KMS-11 (cell line): ENCODE results near the gene PHF21B.

Experiments used
- H2AFZ ChIP-seq: fragments of 200-600 bp; sonication (generic); 2 replicates; pipeline ENCODE4 v1.6.1; 2016; ENCODE audit warnings: antibody characterized with exemption, mixed run types, low read depth
- H3K27ac ChIP-seq: fragments of 200-600 bp; sonication (generic); 2 replicates; pipeline ENCODE4 v1.6.1; 2016; ENCODE audit warnings: mild to moderate bottlenecking, mixed run types
- H3K27me3 ChIP-seq: fragments of 200-600 bp; sonication (generic); 2 replicates; pipeline ENCODE4 v1.6.1; 2017; ENCODE audit warnings: mild to moderate bottlenecking, low read depth, mixed run types, moderate library complexity; ENCODE audit not compliant: insufficient read depth
- H3K36me3 ChIP-seq: fragments of 200-600 bp; sonication (generic); 2 replicates; pipeline ENCODE4 v1.6.1; 2017; ENCODE audit warnings: mild to moderate bottlenecking, mixed run types; ENCODE audit not compliant: insufficient read depth
- H3K4me1 ChIP-seq: fragments of 200-600 bp; sonication (generic); 2 replicates; pipeline ENCODE4 v1.6.1; 2016; ENCODE audit warnings: mild to moderate bottlenecking, low read depth, mixed run types; ENCODE audit not compliant: poor library complexity, severe bottlenecking
- H3K4me2 ChIP-seq: fragments of 200-600 bp; sonication (generic); 2 replicates; pipeline ENCODE4 v1.7.0; 2016; ENCODE audit warnings: mild to moderate bottlenecking, mixed run types
- H3K4me3 ChIP-seq: fragments of 200-600 bp; sonication (generic); IDR thresholded peaks from 2 replicates; pipeline ENCODE4 v1.6.1; 2017; ENCODE audit warnings: low read depth, low read length, mixed read lengths; ENCODE audit not compliant: insufficient read depth
- H3K79me2 ChIP-seq: fragments of 200-600 bp; sonication (generic); 2 replicates; pipeline ENCODE4 v1.6.1; 2016; ENCODE audit warnings: low read depth, mixed run types; ENCODE audit not compliant: insufficient read depth
- H3K9ac ChIP-seq: fragments of 200-600 bp; sonication (generic); 2 replicates; pipeline ENCODE4 v1.6.1; 2016; ENCODE audit warnings: mild to moderate bottlenecking, mixed run types
- H4K20me1 ChIP-seq: fragments of 200-600 bp; sonication (generic); 2 replicates; pipeline ENCODE4 v1.6.1; 2016; ENCODE audit warnings: mild to moderate bottlenecking, mixed run types; ENCODE audit not compliant: insufficient read depth
- TF ChIP-seq, protein P1 (sequence below): fragments of 200-600 bp; sonication (generic); conservative IDR thresholded peaks from 2 replicates; pipeline ENCODE4 v1.6.1; 2017; ENCODE audit warnings: low read depth, mild to moderate bottlenecking, antibody characterized with exemption, low read length, moderate library complexity, mixed read lengths

Gene PHF21B

DNA sequence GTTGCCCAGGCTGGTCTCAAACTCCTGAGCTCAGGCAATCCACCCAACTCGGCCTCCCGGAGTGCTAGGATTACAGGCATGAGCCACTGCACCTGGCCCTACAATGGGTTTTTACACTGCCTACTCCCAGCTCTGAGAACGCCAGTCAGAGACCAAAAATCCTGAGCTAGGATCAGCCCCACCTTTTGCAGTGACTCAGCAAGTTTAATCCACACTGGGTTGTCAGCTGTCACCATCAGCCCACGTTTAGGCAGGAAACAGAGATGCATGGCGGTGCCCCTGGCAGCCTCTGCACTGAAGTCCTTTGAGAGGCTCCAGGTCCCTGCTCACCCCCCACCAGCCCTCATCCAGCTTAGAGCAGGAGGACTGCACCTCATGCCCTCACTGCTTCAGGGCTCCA, 139.8 kb downstream of the PHF21B start:
- H3K36me3 ChIP-seq = no peaks in the 10 kb centered on the region
- H2AFZ ChIP-seq = no peak overlapping the region
- H3K4me1 ChIP-seq = no peaks in the 10 kb centered on the region
- H3K9ac ChIP-seq = no peak overlapping the region
- H3K79me2 ChIP-seq = no peaks in the 10 kb centered on the region
- H3K27ac ChIP-seq = no peak overlapping the region
- no peak overlapping the region for H3K4me3 ChIP-seq
- H3K27me3 ChIP-seq = peaks cover 2% of the 10 kb centered on the region; the same call in 1 of the 2 replicates
- TF ChIP-seq, protein P1, sequence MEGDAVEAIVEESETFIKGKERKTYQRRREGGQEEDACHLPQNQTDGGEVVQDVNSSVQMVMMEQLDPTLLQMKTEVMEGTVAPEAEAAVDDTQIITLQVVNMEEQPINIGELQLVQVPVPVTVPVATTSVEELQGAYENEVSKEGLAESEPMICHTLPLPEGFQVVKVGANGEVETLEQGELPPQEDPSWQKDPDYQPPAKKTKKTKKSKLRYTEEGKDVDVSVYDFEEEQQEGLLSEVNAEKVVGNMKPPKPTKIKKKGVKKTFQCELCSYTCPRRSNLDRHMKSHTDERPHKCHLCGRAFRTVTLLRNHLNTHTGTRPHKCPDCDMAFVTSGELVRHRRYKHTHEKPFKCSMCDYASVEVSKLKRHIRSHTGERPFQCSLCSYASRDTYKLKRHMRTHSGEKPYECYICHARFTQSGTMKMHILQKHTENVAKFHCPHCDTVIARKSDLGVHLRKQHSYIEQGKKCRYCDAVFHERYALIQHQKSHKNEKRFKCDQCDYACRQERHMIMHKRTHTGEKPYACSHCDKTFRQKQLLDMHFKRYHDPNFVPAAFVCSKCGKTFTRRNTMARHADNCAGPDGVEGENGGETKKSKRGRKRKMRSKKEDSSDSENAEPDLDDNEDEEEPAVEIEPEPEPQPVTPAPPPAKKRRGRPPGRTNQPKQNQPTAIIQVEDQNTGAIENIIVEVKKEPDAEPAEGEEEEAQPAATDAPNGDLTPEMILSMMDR = no peak
- no peaks in the 10 kb centered on the region for H4K20me1 ChIP-seq
- no peak overlapping the region for H3K4me2 ChIP-seq

DNA sequence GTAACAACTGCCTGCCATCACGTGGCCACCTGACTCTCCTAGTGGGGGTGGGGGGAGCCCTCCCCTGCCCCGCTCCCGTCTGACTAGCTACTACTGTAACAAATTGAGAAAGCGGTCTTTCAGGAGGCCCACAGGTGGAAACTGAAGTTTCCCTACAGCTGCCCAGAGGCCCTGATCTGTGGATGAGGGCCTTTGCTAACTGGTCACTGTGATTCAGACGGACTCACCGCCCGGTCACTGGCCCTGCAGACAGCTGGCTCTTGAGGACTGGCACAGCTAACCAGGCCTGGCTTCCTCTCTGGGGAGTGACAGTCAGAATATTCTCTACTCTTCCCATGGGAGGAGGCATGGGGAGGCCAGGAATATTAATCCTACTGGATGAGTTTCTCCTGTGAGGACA, 140.6 kb downstream of the PHF21B start:
- H3K4me2 ChIP-seq = no peak overlapping the region
- TF ChIP-seq, protein P1 = no peak
- no peak overlapping the region for H2AFZ ChIP-seq
- H3K27me3 ChIP-seq = no peaks in the 10 kb centered on the region; the same call in 1 of the 2 replicates
- no peaks in the 10 kb centered on the region for H4K20me1 ChIP-seq
- H3K9ac ChIP-seq = no peak overlapping the region
- no peaks in the 10 kb centered on the region for H3K36me3 ChIP-seq
- no peaks in the 10 kb centered on the region for H3K79me2 ChIP-seq
- no peak overlapping the region for H3K27ac ChIP-seq
- no peak overlapping the region for H3K4me3 ChIP-seq
- H3K4me1 ChIP-seq = no peaks in the 10 kb centered on the region

DNA sequence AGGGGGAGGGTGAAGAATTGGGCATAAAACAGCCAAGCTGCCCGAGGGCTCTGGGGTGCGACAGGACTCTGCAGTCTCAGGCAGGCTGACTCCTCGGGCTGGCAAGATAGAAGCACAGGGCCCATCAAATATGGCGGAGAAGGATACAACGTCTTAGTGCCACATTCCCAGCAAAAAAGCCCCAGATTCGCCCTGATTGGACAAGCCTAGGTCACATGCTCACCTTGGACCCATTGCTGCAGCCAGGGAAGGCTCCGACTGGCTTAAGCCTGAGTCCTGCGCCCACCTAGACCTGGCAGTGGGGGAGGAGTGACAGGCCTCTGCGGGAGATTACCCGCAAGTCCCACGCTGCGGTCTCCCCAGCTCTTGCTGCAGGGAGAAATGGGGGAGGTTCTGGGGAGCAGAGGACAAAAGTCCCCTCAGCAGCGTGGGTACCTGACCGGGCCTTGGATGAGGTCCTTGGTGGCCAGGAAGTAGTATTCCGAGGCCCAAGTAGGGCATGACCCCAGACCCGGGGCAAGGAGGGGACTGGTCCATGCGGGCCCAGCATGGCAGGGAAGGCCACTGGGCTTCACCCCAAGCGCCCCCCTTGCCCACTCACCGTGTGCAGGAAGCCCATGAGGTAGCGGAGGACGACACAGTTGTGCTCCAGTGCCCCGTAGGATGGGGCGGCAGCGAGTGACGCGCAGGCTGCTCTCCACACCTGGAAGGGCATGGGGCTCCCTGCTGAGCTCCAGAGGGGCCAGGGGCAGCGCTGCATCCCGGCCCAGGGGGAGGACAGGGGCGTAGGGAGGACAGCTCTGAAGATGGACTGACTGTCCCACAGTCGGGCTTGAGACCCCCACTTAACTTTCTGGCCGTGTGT, 144.4 kb downstream of the PHF21B start:
- H3K27me3 ChIP-seq = no peaks in the 10 kb centered on the region; the same call in 1 of the 2 replicates
- H3K79me2 ChIP-seq = no peaks in the 10 kb centered on the region
- H3K4me1 ChIP-seq = no peaks in the 10 kb centered on the region
- TF ChIP-seq, protein P1 = no peak
- H3K4me2 ChIP-seq = no peak overlapping the region
- H3K4me3 ChIP-seq = no peak overlapping the region
- H3K9ac ChIP-seq = no peak overlapping the region
- no peak overlapping the region for H3K27ac ChIP-seq
- no peaks in the 10 kb centered on the region for H3K36me3 ChIP-seq
- no peaks in the 10 kb centered on the region for H4K20me1 ChIP-seq
- H2AFZ ChIP-seq = no peak overlapping the region

DNA sequence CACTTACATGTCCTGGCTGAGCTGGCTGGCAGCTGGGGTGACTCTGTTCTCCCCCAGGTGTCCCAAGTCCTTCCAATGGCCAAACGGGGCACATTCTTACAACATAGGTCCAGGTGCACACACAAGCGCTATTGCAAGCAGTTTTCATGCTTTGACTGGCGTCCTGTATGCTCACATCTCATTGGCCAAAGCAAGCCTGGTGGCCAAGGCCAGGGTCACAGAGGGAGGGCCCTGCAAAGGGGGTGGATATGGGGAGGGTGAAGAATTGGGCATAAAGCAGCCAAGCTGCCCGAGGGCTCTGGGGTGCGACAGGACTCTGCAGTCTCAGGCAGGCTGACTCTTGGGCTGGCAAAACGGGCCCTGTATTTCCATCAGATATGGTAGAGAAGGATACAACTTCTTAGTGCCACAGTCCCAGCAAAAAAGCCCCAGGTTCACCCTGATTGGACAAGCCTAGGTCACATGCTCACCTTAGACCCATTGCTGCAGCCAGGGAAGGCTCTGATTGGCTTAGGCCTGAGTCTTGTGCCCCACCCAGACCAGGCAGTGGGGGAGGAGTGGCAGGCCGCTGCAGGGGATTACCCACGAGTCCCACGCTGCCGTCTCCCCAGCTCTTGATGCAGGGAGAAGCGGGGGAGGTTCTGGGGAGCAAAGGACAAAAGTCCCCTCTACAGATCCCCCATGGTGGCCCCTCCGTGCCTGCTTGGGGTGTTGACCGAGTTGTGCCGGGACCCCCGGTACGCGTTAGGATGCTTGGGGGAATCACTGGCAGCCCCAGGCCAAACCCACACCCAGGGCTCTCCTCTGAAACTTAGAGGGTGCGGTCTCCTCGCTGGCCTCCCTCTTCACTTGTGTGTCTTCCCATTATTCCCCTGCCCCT, 146.6 kb downstream of the PHF21B start:
- no peaks in the 10 kb centered on the region for H3K4me1 ChIP-seq
- no peak overlapping the region for H3K4me2 ChIP-seq
- no peak overlapping the region for H3K4me3 ChIP-seq
- H4K20me1 ChIP-seq = no peaks in the 10 kb centered on the region
- H3K9ac ChIP-seq = no peak overlapping the region
- TF ChIP-seq, protein P1 = no peak
- no peaks in the 10 kb centered on the region for H3K36me3 ChIP-seq
- no peaks in the 10 kb centered on the region for H3K79me2 ChIP-seq
- no peaks in the 10 kb centered on the region; the same call in 1 of the 2 replicates for H3K27me3 ChIP-seq
- H2AFZ ChIP-seq = no peak overlapping the region
- H3K27ac ChIP-seq = no peak overlapping the region
